HG03520 (cell line): ENCODE data around the gene KCTD10.

Experiments
- ATAC-seq: cut with Tn5 transposase; IDR thresholded peaks from one replicate; pipeline ENCODE4 v1.9.1; 2021; ENCODE audit warnings: mild to moderate bottlenecking, moderate library complexity; ENCODE audit not compliant: unreplicated experiment

Gene KCTD10

GRCh38 chr12:109495012-109495411, 17.9 kb upstream of the KCTD10 start:
- ATAC-seq = no peak

GRCh38 chr12:109494348-109494881, 17.3 kb upstream of the KCTD10 start:
- no peak for ATAC-seq

- ATAC-seq = no peak
These were observed 16.8 kb upstream of the KCTD10 start for GRCh38 chr12:109493938-109494337.

GRCh38 chr12:109493090-109493489, 16.0 kb upstream of the KCTD10 start:
- ATAC-seq = no peak

- no peak for ATAC-seq
These were observed 15.3 kb upstream of the KCTD10 start for GRCh38 chr12:109492371-109492770.

GRCh38 chr12:109491671-109492070, 14.6 kb upstream of the KCTD10 start:
- no peak for ATAC-seq

GRCh38 chr12:109489955-109490565, 13.0 kb upstream of the KCTD10 start:
- no peak for ATAC-seq

- ATAC-seq = no peak
These were observed 12.2 kb upstream of the KCTD10 start for GRCh38 chr12:109489016-109489954.

- ATAC-seq = no peak
These were observed 11.1 kb upstream of the KCTD10 start for GRCh38 chr12:109488051-109488665.

GRCh38 chr12:109487181-109488050, 10.3 kb upstream of the KCTD10 start:
- no peak for ATAC-seq

- ATAC-seq = no peak
These were observed 8.1 kb upstream of the KCTD10 start for GRCh38 chr12:109485201-109485600.

GRCh38 chr12:109483346-109483745, 6.2 kb upstream of the KCTD10 start:
- no peak for ATAC-seq

- ATAC-seq = no peak
These were observed 5.8 kb upstream of the KCTD10 start for GRCh38 chr12:109482894-109483293.

GRCh38 chr12:109482491-109482890, 5.4 kb upstream of the KCTD10 start:
- ATAC-seq = no peak

GRCh38 chr12:109481863-109482262, 4.8 kb upstream of the KCTD10 start:
- ATAC-seq = no peak

GRCh38 chr12:109480356-109480755, 3.3 kb upstream of the KCTD10 start:
- no peak for ATAC-seq

GRCh38 chr12:109479761-109480160, 2.7 kb upstream of the KCTD10 start:
- ATAC-seq = no peak

- ATAC-seq = no peak
These were observed 839 bp upstream of the KCTD10 start for GRCh38 chr12:109477963-109478315.

GRCh38 chr12:109476807-109477184, 304 bp downstream of the KCTD10 start:
- ATAC-seq = no peak

- ATAC-seq = no peak
These were observed 900 bp downstream of the KCTD10 start for GRCh38 chr12:109475993-109476806.
